AG20443 (cell line): Measurements from ENCODE around the gene FGFBP3.
A peak's percentile ranks its signal among the peaks of the same experiment; 100 is the strongest.

Experiments used
- DNase-seq: peaks from one replicate; pipeline ENCODE4 v3.0.0; 2012; ENCODE audit warnings: low spot score, mixed read lengths

The FGFBP3 gene, protein sequence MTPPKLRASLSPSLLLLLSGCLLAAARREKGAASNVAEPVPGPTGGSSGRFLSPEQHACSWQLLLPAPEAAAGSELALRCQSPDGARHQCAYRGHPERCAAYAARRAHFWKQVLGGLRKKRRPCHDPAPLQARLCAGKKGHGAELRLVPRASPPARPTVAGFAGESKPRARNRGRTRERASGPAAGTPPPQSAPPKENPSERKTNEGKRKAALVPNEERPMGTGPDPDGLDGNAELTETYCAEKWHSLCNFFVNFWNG

DNA sequence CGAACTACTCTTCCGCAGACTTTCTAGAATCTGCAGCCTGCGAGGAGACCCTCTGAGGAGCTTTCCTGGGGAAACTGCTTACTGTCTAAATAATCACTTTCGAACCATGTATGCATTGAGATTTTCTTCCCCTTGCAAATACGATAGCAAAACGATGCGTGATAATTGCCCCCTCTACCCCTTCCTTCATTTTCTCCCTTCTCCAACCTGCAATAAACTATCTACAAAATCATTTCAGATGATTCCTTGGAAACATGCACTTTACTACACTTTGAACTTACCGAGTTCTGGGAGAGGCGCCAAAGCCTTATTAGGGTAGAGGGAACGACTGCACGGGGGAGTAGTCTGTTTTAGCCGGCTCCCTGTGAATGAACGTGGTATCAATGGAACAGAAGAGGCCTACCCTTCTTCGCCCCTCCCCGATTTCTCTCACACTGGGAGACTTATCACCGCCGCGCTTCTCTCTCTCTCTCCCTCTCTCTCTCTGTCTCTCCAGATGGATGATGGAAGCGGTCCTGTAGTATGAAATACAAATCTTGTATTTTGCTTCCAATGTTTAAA, at the start of gene FGFBP3:
Gene FGFBP3, minus strand, starts transcription at position 370 of the 561 bp plus-strand sequence. CDS start 517 bp downstream, outside the sequence.
- peak; percentile 19 for DNase-seq

DNA sequence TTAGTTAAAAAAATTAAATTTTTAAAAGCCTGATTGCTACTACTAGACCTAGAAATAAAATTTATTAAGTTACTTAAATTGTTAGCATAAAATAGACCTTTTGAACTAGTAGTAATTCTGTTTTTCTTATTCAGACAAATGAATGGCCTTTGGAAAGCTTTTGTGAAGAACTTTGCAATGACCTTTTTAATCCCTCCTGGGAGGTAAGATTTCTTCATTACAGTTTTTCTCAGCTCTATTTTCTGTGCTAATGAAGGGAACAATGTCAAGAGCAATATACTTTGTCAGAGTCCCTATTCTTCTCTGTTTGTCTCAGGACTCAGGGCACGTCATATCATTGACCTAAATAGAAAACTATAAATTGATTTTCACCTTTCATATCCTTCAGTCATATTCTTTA, 47.8 kb upstream of the FGFBP3 start:
- no peak for DNase-seq

DNA sequence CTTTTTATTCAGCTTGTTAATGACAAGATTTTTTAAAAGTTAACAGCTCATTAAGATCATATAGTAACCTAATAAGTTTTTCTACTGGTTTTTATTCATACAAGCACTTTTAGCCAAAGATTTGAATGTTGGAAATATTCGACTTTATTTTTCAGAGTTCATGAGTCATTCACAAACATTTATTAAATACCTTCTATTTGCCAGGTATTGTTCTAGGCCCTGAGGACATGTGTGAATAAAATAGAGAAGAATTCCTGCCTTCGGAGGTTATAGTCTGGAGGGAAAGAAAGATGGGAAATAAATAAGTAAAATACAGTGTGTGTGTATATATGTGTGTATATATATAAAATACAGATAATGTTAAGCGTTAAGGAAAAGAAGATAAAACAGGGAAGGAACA, 45.8 kb upstream of the FGFBP3 start:
- no peak for DNase-seq

DNA sequence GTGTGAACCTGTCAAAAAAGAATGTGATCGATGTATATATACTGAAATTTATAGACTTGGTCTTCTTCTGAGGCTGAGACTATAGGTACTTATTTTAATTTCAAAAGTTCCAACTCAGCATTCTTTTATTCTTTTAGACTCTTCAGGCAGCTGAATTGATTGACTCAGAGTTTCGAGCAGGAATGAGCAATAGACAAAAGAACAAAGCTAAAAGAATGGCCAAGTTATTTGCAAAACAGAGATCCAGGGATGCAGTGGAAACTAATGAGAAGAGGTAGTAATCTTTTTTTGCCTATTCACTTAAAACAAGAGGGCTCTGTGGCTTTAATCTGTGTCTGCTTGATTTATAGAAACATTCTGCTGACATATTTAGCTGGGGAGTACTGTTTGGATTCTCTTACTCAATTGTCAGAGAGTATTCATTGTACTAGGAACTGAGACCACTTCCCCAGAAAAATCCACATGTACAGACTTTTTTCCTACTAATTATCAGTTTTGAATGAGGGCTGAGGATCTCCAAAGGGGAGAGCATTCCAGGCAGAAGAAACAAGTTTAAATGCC, 44.4 kb upstream of the FGFBP3 start:
- DNase-seq, result no peak

DNA sequence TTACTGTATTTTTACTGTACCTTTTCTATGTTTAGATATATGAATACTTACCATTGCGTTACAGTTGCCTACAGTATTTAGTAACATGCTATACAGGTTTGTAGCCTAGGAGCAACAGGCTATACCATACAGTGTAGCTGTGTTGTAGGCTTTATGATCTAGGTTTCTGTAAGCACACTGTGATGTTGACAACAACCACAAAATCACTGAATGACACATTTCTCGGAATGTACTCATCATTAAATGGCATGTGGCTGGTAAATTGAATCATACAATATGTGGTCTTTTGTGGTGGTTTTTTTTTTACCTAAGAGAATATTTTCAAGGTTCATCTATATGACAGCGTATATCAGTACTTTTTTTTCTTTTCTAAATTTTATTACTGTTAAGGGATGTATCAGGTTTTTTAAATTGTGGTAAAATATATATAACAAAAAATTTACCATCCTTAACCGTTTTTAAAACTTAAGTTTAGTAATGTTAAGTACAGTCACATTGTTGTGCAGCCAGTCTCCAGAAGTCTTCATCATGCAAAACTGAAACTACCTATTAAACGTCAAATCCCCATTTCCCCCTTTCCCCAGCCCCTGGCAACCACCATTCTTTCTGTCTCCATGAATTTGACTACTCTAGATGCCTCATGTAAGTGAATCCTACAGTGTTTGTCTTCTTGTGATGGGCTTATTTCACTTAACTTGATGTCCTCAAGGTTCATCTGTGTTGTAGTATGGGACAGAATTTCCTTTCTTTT, 35.8 kb upstream of the FGFBP3 start:
- DNase-seq, result peak; percentile 14

DNA sequence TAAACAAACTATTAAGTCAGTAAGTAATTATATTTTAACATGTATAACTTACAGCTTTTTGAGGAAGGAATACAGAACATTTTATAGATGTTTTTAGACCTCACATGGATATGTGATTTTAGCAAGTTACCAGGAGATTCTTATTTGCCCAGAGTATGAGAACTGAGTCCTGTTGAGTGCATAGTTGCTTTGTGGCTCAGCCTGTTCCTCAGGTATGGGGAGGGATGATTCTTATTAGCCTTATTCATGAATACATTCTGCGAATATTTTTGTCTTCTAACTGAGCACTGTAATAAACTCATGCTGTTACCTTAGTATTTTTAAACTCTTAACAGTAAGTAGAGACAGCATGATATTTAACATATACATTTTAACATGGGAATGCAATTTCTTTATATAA, 32.1 kb upstream of the FGFBP3 start:
- DNase-seq, result no peak

DNA sequence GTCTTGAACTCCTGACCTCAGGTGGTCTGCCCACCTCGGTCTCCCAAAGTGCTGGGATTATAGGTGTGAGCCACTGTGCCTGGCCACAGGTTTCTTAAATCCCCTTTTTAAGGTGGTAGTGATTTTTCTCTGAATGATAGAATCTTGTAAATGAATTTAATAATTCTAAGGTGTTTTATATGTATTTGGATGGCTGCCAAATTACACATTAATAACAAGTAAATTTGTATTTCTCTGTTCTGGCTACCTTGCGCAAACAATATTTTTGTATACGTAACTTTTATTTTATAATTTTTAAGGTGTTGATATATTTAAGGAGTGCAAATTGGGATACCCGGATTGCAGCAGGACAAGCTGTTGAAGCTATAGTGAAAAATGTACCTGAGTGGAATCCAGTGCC, 30.4 kb upstream of the FGFBP3 start:
- no peak for DNase-seq

DNA sequence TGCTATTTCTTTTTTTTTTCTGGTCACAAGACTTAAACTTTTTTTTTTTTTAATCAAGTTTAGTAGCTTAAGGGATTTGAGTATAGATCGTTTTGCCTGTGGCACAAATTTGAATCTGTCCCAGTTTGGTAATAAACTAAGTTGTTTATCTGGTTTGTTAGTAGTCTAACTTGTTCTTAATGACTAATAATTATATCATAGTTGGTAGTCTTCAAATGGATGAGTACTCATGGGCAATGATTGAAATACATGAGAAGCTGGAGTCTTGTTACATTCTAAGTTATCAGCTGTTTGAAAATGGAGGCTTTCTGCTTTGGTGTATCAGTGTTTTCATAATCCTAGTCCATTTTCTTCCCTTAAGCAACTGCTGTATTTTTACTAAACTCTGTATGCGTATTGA, 26.6 kb upstream of the FGFBP3 start:
- DNase-seq, result no peak

DNA sequence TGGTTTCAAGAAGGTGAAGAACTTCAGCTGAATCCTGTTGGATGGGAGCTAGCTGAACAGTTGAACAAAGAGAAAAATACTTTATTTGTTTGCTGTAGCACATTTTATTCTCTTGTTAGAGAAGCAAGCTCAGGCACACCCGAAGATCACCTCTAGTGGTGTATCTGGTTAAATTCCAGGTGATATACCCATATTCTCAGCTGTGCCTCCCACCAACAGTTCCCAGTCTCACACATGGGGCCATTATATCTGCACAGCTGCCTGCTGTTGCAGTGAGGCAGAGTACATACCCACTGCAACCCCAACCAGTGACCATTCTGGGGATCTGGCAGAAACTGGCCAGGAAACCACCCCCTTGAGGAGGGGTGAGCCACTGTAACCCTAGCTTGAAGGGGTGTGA, 23.5 kb upstream of the FGFBP3 start:
- no peak for DNase-seq

DNA sequence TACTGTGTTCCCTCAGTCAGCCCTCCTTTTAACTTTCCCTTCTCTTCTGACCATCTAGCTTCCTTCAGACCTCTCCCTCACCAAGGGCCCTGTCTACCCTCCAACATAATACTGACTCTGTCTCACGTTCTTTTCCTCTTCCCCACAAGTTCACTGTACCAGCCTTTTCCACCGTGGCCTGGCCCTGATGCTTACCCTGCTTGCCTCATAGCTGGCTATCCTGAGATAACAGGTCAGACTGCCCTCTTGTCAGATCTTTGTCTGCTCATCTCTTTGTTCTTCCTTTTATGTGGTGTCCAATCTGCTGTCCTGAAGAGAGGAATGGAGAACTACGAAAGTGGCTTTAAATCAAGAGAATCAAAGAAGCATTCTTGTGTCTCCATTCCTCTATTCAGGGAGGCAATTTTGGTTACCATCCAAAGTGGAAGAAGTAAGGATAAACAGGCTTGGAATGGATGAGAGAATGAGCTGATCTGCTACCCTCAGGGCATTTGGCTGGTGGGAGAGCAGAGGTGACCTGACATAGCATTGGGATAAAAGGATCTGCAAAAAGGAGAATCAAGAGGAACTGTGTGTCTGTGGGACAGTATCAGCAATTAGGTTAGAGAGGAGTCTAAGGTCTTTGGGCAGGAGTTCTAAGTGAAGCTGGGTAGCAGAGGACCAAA, 22.4 kb upstream of the FGFBP3 start:
- no peak for DNase-seq

DNA sequence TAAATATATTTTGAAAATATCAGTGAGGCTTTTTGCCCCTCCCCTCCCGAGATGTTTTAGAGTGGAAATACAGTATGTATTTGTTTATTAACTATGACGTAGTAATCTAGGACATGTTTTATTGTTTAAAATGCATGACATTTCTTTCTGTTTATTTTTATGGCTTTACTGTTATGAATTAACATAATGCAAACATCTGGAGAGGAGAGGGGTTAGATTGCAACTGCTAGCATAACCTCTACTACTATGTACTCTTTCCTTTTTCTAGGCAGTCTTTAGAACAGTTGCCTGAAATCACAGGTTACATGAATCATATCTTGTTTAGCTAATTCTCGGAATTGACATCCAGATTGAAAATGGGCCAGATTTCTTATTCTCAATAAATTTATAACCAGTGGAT, 21.7 kb upstream of the FGFBP3 start:
- DNase-seq, result no peak

DNA sequence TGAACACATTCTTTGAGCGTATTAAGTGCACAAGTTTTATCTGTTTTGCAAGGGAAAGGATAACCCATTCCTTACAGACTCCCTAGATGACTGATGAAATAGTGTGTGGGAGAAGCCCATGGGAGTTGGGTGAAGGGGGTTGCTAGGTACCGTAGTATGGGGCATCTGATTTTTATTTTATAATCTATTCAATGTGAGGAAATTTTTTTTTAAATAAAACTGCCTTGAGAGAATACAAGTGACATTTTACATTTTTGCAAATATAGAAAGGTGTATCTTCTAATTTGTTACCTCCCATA, 15.7 kb upstream of the FGFBP3 start:
- DNase-seq, result no peak

DNA sequence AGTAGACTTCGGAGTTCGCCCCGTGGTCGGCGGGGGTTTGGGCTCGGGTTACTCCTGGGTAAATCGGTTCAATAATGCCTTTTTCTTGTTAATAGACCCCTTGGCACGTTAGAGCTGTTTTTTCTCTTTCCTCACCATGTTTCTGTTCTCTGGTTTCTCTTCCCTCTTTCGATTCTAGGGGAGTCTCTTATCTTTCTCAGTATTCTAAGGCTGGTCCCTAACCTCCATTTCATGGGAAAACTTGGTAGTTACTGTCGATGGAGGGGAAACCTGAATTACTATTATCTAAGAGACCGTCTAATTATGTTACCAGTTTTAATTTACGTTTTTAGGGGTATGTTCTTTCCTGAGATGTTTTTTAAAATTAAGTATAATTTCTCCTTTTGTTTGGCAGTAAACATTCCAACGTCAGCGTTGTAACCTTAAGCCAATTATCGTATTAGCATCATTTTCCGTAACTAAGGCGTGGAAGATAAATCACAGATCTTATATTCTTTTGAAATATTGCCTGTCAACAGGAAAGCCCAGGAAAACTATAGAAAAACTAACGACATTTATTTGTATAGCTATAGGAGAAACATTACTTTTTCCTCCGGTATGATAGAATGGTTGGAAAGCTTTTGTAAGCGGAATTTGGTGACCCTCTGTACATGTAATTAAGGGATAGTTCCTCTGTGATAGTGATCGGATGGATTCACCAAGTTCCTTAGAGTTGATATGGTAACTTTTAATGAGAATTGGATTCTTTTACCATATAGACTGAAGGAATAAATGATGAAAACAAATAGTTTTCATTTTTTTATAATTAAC, 15.1 kb upstream of the FGFBP3 start:
- DNase-seq, result no peak

DNA sequence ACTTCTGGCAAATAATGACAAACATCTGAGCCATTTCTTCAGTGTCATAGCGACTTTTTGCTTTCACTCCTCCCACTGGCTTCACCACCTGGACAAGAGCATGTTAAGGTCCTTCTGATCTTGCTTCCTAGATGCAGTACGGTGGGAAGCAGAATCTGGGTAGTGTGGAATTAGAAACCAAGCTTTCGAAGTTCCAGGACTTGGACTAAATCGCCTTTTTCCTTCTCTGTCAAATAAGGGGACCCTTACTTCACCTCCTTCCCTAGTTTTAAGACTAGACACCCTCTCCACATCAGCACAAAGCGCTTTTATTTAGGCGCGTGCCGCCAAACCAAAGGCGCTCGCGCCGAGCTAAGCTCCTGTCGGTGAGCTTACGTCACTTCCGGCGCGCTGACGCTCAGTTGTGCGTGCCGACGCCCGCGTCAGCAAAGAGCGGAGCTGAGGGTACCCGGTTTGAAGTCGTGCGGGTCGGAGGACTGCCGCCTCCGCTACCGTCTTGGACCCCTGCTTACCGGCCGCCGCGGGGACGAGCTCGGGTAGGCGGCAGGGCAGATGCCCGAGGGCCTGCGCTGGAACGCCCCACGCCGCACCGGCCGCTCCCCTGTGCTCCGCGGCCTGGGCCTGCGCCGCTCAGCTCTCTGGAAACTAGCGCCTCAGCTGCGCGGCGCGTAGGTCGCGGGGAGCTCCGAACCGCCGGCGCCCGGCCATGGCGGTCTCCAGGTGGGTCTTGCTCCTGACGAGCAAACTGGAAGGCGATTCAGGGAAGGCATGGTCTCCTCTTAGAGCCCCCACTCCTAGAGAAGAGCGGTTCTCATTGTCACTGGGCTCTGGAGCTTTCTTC, 14.3 kb upstream of the FGFBP3 start, which contains the start of gene BTAF1:
Gene BTAF1, plus strand, starts transcription at position 400 of the 841 bp plus-strand sequence. Its CDS starts 307 bp downstream, at position 707.
- DNase-seq, result peak; percentile 95

DNA sequence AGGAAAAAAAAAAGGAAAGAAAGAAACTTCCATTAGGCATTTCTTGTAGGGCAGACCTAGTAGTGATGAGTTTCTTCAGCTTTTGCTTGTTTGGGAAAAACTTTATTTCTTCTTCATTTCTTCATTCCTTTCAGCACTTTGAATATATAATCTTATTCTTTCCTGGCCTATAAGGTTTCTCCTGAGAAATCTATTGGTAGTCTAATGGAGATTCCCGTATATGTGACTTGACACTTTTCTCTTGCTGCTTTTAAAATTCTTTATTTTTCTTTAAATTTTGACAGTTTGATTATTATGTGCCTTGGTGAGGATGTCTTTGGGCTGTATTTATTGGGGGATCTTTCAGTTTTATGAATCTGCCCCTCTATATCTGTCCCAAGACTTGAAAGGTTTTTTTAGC, 10.4 kb upstream of the FGFBP3 start:
- DNase-seq, result no peak

DNA sequence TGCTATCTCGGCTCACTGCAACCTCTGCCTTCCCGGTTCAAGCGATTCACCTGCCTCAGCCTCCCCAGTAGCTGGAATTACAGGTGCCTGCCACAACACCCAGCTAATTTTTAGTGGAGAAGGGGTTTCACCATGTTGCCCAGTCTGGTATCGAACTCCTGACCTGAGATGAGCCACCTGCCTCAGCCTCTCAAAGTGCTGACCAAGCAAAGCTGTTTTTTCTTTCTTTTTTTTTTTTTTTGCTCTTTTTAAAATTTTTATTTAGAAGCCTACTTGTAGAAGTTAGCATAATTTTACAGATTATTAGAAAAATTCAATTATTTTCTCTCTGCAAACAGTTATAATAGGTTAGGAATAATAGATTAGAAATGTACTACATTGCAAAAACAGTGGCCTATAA, 1.2 kb upstream of the FGFBP3 start:
- DNase-seq, result no peak

DNA sequence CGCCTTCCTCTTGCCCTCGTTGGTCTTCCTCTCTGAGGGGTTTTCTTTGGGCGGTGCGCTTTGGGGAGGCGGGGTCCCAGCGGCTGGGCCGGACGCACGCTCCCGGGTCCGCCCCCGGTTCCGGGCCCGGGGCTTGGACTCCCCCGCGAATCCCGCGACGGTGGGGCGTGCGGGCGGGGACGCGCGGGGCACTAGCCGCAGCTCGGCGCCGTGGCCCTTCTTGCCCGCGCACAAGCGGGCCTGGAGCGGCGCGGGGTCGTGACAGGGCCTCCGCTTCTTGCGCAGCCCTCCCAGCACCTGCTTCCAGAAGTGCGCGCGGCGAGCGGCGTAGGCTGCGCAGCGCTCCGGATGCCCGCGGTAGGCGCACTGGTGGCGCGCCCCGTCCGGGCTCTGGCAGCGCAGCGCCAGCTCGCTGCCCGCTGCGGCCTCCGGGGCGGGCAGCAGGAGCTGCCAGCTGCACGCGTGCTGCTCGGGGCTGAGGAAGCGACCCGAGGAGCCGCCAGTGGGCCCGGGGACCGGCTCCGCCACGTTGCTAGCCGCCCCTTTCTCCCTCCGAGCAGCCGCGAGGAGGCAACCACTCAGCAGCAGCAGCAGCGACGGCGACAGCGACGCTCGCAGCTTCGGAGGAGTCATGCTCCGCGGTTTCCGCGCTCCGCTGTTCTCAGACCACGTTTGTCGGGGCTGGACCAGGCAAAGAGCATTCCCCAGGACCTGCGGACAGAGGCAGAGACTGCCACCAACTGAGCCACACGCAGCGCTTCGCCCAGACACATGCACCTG, 759 bp downstream of the FGFBP3 start:
- peak; percentile 89 for DNase-seq

DNA sequence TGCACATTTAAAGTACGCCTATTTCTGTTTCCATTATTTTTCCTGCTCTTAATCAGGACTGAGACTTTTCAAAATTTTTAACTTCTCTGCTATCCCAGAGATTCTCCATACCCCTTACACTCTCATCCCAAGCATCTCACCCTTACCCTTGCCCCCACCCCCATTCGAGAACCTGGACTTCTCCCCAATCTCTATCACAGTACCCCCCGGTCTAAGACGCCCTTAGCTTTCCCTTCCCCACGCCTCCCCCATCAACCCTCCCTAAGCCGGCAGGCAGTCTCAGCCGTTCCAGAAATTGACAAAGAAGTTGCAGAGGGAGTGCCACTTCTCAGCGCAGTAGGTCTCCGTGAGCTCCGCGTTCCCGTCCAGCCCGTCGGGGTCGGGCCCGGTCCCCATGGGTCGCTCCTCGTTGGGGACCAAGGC, 1.4 kb downstream of the FGFBP3 start:
- no peak for DNase-seq

DNA sequence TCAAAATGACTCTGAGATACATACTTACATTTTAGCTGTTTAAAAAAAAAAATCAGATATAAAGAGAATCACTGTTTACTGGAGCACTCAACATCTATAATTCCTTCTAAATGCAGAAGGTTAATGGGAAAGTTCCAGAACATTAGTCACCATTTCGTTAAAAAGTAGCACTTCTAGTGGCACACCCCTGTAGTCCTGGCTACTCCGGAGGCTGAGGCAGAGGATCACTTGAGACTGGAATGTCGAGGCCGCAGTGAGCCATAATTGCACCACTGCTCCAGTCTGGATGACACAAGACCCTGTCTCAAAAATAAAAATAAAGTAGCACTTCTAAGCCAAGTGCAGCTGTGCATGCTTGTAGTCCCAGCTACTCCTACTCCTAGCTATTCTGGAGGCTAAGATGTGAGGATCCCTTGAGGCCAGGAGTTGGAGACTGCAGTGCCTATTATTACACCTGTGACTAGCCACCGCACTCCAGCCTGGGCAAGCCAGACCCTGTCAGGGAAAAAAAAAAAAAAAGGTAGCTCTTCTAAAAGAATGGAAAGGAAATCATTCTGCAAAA, 2.2 kb downstream of the FGFBP3 start:
- DNase-seq, result no peak
